Type B pancreatic cell (in vitro differentiated cells): ENCODE measurements around the gene CCNL2. TPM values are rescaled to one million over a fixed set of nuclear protein-coding genes. Genes with fewer than 3 reads are reported as not detected.

Source experiments
- DNase-seq: peaks from one replicate; pipeline ENCODE4 v3.0.0; 2021; ENCODE audit warnings: mixed read lengths; ENCODE audit not compliant: unreplicated experiment; ENCODE audit errors: extremely low spot score
- H3K27ac Mint-ChIP-seq: 2 replicates; pipeline ENCODE4 v1.8.0; 2021; ENCODE audit warnings: mild to moderate bottlenecking, mixed read lengths
- H3K27me3 Mint-ChIP-seq: 2 replicates; pipeline ENCODE4 v1.8.0; 2021; ENCODE audit warnings: mixed read lengths
- H3K36me3 Mint-ChIP-seq: 2 replicates; pipeline ENCODE4 v1.8.0; 2021; ENCODE audit warnings: mixed read lengths
- H3K4me1 Mint-ChIP-seq: one replicate; pipeline ENCODE4 v1.8.0; 2021; ENCODE audit warnings: mixed read lengths; ENCODE audit not compliant: unreplicated experiment
- H3K4me3 Mint-ChIP-seq: 2 replicates; pipeline ENCODE4 v1.8.0; 2021; ENCODE audit warnings: mild to moderate bottlenecking, mixed read lengths
- H3K9me3 Mint-ChIP-seq: 2 replicates; pipeline ENCODE4 v1.8.0; 2021; ENCODE audit warnings: mixed read lengths
- total RNA-seq: library from RNA; stranded (reverse); gene quantifications from 2 replicates; pipeline ENCODE4 v1.2.1, GENCODE V29; 2021; ENCODE audit warnings: low replicate concordance
- TF ChIP-seq, protein P1 (sequence below): fragments of 200-600 bp; sonication (generic); conservative IDR thresholded peaks from 2 replicates; pipeline ENCODE4 v1.5.0; 2021; ENCODE audit warnings: antibody characterized with exemption, mild to moderate bottlenecking

The CCNL2 gene
- total RNA-seq, 1 donor from 2014 or later, result 298 TPM

DNA sequence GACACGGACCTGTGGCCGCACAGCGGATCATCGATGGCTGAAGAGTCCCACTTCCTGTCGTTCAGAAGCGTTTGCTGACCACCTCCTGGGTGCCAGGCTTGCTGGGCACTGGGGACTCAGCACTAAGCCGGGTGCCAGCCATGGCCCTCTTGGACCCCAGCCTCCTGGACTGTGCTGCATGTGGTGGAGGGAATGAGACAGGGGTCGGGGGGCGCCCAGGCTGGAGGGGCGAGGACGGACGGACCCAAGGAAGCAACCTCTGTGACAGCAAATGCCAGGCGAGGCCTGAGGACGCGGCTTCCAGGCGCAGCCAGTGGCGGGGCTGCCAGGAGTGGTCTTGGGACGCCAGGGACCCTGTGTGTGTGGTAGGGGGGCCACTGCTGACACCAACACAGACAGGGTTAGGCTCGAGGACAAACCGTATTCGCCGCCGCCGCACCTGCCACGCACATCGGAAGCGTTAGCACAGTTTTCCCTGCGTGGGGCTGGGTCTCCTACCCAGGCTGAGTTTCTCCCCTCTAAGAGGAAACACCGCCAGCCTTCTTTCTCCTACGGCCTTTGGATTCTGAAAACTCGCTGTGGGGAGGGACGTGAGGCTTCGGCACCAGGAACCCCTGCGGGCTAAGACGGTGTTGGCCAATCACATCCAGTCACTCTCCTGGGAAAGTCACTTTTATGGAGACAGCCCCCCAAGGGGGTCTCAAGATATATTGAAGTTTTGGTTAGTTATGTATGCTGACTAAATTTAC is 37.7 kb downstream of the CCNL2 start:
- no peaks in the 10 kb centered on the region for H3K36me3 Mint-ChIP-seq
- peak overlapping the region; percentile 73 for H3K27ac Mint-ChIP-seq
- TF ChIP-seq, protein P1, sequence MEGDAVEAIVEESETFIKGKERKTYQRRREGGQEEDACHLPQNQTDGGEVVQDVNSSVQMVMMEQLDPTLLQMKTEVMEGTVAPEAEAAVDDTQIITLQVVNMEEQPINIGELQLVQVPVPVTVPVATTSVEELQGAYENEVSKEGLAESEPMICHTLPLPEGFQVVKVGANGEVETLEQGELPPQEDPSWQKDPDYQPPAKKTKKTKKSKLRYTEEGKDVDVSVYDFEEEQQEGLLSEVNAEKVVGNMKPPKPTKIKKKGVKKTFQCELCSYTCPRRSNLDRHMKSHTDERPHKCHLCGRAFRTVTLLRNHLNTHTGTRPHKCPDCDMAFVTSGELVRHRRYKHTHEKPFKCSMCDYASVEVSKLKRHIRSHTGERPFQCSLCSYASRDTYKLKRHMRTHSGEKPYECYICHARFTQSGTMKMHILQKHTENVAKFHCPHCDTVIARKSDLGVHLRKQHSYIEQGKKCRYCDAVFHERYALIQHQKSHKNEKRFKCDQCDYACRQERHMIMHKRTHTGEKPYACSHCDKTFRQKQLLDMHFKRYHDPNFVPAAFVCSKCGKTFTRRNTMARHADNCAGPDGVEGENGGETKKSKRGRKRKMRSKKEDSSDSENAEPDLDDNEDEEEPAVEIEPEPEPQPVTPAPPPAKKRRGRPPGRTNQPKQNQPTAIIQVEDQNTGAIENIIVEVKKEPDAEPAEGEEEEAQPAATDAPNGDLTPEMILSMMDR, result no peak
- peak overlapping the region; percentile 13 for H3K4me3 Mint-ChIP-seq
- DNase-seq, result no peak
- H3K9me3 Mint-ChIP-seq, result no peaks in the 10 kb centered on the region
- H3K4me1 Mint-ChIP-seq, result peaks cover 20% of the 10 kb centered on the region
- H3K27me3 Mint-ChIP-seq, result no peaks in the 10 kb centered on the region

DNA sequence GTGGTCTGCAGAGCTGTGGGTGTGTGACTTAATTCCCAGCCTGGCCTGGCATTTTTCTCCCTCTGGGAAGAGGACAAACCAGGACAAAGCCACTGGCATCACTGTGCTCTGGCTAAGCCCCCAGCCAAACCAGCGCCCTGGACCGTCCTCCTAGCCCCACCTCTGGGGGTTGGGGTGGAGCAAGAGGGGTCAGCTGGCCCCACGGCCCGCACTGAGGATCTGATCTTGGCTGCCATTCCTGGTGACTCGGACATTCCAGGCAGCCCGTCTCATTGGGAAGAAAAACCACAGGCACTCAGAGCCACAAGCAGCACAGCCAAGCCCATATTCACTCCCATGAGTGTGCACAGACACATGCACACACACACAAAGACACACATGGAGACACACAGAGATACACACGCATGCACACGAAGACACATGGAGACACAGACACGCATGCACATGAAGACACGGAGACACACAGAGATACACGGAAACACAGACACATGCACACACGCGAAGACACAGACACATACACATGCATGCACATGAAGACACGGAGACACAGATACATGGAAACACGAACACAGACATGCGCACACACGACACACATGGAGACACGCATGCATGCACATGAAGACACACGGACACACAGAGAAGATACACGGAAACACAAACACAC is 38.5 kb downstream of the CCNL2 start:
- TF ChIP-seq, protein P1, result no peak
- no peak for DNase-seq
- Mint-ChIP-seq H3K4me1 (peaks cover 20% of the 10 kb centered on the region), H3K36me3 (no peaks in the 10 kb centered on the region), H3K9me3 (no peaks in the 10 kb centered on the region), H3K4me3 (peak overlapping the region; percentile 13), H3K27ac (peak overlapping the region; percentile 73), H3K27me3 (no peaks in the 10 kb centered on the region)

DNA sequence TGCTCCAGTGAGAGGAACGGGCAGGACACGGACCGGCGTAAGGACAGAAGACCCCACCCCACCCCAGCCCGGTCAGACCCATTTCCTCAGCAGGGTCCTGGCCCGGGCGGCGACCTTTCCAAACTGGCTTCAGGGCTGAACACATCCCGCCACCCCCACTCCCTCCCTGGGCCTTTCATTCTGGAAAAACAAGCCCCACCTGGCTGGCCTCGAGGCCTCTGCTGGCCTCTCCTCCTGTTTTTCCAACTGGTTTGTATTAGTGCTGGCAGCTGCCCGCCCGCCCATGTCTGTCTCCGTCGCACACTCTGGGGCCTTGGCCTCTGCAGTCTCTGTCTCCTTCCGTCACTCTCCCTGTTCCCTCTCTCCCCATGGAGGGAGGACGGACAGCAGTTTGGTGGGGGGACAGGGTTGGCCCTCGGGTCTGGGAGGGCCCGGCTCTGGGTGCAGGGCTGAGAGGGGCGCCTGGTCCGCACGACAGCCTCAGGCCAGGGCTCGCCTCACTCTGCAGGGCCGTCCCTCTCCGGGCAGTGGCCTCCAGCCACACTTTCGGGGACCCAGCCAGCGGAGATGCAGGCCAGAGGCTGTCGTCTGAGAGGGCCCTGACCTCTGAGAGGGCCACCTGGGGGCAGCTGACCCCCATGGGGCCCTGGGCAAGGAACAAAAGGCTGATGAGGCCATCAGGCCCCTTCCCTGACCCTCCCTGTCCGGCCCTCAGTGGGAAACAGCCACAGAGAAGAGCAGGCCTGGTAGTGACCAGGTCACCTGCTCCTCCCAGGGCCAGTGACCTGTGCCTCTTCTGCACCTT is 39.3 kb downstream of the CCNL2 start:
- DNase-seq, result no peak
- no peaks in the 10 kb centered on the region for H3K9me3 Mint-ChIP-seq
- TF ChIP-seq, protein P1, result no peak
- H3K4me3 Mint-ChIP-seq, result peak overlapping the region; percentile 80
- H3K4me1 Mint-ChIP-seq, result peaks cover 20% of the 10 kb centered on the region
- no peaks in the 10 kb centered on the region for H3K27me3 Mint-ChIP-seq
- peak overlapping the region; percentile 80 for H3K27ac Mint-ChIP-seq
- H3K36me3 Mint-ChIP-seq, result no peaks in the 10 kb centered on the region

DNA sequence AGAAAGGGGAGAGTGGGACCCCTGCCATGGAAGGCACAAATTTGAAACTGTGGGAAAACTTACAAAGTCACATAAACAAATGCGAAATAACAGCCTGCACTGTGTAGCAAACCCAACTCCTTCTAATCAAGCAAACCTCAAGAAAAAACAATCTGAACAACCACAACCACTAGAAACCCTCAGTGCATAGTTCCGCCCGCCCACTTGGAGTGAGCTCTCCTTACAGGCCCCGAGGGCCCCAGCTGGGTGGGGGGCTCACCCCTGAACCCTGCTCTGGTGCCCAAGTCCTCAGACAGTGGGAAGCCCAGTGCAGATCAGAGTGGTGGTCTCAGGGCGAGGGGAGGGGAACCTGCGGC is 39.8 kb downstream of the CCNL2 start:
- peak overlapping the region; percentile 80 for H3K27ac Mint-ChIP-seq
- H3K4me3 Mint-ChIP-seq, result peak overlapping the region; percentile 80
- no peaks in the 10 kb centered on the region for H3K36me3 Mint-ChIP-seq
- no peaks in the 10 kb centered on the region for H3K27me3 Mint-ChIP-seq
- no peaks in the 10 kb centered on the region for H3K9me3 Mint-ChIP-seq
- DNase-seq, result no peak
- TF ChIP-seq, protein P1, result no peak
- H3K4me1 Mint-ChIP-seq, result peaks cover 20% of the 10 kb centered on the region

DNA sequence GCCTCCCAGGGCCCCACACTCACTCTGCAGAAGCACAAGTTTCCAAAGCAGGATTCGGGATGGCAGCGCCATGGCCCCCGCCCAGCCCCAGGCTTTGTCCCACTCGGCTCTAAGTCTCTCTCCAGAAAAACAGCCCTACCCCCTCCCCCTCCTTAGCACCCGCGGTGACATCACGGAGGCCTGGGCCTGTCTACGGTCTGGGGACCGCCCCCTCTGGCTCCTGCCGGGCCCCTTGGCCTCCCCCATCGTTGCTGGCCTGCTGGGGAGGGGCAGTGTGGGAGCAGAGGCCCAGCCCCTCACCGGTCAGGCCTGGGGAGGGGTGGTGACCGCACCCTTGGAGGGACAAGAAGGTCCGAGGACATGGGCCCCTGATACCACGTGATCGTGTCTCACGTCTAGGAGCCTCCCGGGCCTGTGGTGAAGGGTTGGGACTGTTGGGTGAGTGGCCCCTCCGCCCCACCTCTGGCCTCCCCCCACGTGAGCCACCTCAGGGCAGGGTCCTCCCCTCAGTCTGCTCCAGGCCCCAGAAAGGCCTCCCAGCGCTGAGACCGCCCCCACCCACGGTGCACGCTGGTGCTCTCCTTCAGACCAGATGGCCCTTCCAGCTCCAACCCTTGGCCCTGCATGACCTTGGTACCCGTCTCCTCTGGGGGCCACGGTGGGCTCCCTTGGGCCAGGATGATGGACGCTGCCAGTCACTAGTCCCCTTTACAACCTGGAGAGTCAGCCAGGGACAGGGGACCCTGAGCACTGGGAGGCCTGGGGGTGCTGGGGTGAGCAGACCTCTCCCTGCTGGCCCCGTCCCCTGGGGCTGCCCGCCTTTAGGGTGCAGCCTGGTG is 40.5 kb downstream of the CCNL2 start, which contains the start of gene MXRA8:
Gene MXRA8, minus strand, starts transcription at position 123 of the 839 bp plus-strand sequence. Its CDS starts 51 bp downstream, at position 72.
- H3K4me1 Mint-ChIP-seq, result peaks cover 20% of the 10 kb centered on the region
- H3K36me3 Mint-ChIP-seq, result no peaks in the 10 kb centered on the region
- H3K27me3 Mint-ChIP-seq, result no peaks in the 10 kb centered on the region
- H3K9me3 Mint-ChIP-seq, result no peaks in the 10 kb centered on the region
- H3K4me3 Mint-ChIP-seq, result peak within 1 kb of the TSS; percentile 86
- TF ChIP-seq, protein P1, result no peak
- DNase-seq, result no peak
- peak within 1 kb of the TSS; percentile 80 for H3K27ac Mint-ChIP-seq
